WTC11 (cell line): Measurements from ENCODE around the gene PPM1N. TPM values are rescaled to one million over a fixed set of nuclear protein-coding genes. Genes with fewer than 3 reads are reported as not detected.

ENCODE experiments used
- ATAC-seq: fragments of 200-7000 bp; cut with Tn5 transposase; 2 replicates; pipeline ENCODE4 v1.10.0; 2021; ENCODE audit warnings: mild to moderate bottlenecking, moderate library complexity
- CTCF ChIA-PET: fragments of 300-600 bp; sonication (Branson Sonifier 250); formaldehyde crosslinking; loops from one replicate; lab custom pipeline; 2021; ENCODE audit warnings: antibody characterized with exemption; lab: Charles Lee
- POLR2A ChIA-PET: fragments of 350-600 bp; sonication (Branson Sonifier 250); formaldehyde crosslinking; loops from one replicate; lab custom pipeline; 2021; ENCODE audit warnings: antibody characterized with exemption; lab: Charles Lee
- DNase-seq: peaks from one replicate; pipeline ENCODE4 v3.0.0; 2021; ENCODE audit warnings: low spot score
- H3K27ac Mint-ChIP-seq: 2 replicates; pipeline ENCODE4 v1.8.0; 2021; ENCODE audit warnings: mixed read lengths
- H3K27me3 Mint-ChIP-seq: 2 replicates; pipeline ENCODE4 v1.8.0; 2021; ENCODE audit warnings: low read depth, mild to moderate bottlenecking, moderate library complexity, mixed read lengths
- H3K36me3 Mint-ChIP-seq: 2 replicates; pipeline ENCODE4 v1.8.0; 2021; ENCODE audit warnings: mixed read lengths
- H3K4me1 Mint-ChIP-seq: 2 replicates; pipeline ENCODE4 v1.8.0; 2022; ENCODE audit warnings: mixed read lengths
- H3K4me3 Mint-ChIP-seq: 2 replicates; pipeline ENCODE4 v1.8.0; 2021; ENCODE audit warnings: mild to moderate bottlenecking, moderate library complexity, mixed read lengths
- H3K9me3 Mint-ChIP-seq: 2 replicates; pipeline ENCODE4 v1.8.0; 2021; ENCODE audit warnings: mixed read lengths
- CREB1 ChIP-seq: sonication (generic); formaldehyde crosslinking; IDR thresholded peaks from 2 replicates; pipeline ENCODE4 v1.8.0; 2023; ENCODE audit warnings: mild to moderate bottlenecking, missing genetic modification reagents
- E2F4 ChIP-seq: sonication (generic); formaldehyde crosslinking; IDR thresholded peaks from 2 replicates; pipeline ENCODE4 v1.8.1; 2022; ENCODE audit warnings: low read depth, mild to moderate bottlenecking, moderate library complexity, missing genetic modification reagents, borderline replicate concordance
- ETV6 ChIP-seq: sonication (generic); formaldehyde crosslinking; IDR thresholded peaks from 2 replicates; pipeline ENCODE4 v1.8.1; 2022; ENCODE audit warnings: mild to moderate bottlenecking, missing genetic modification reagents
- FOXP4 ChIP-seq: sonication (generic); formaldehyde crosslinking; IDR thresholded peaks from 2 replicates; pipeline ENCODE4 v1.8.0; 2022; ENCODE audit warnings: mild to moderate bottlenecking, missing genetic modification reagents
- IRF1 ChIP-seq: sonication (generic); formaldehyde crosslinking; IDR thresholded peaks from 2 replicates; pipeline ENCODE4 v1.8.0; 2023; ENCODE audit warnings: missing genetic modification reagents
- NFATC4 ChIP-seq: fragments of 250-450 bp; sonication (Bioruptor Pico); IDR thresholded peaks from 2 replicates; pipeline ENCODE4 v1.9.0; 2021; ENCODE audit warnings: mild to moderate bottlenecking
- NFYB ChIP-seq: sonication (generic); formaldehyde crosslinking; conservative IDR thresholded peaks from 2 replicates; pipeline ENCODE4 v1.8.0; 2022; ENCODE audit warnings: low read depth, missing genetic modification reagents
- NR3C1 ChIP-seq: sonication (generic); formaldehyde crosslinking; conservative IDR thresholded peaks from 2 replicates; pipeline ENCODE4 v1.8.1; 2023; ENCODE audit warnings: low read depth, mild to moderate bottlenecking, missing genetic modification reagents
- PREB ChIP-seq: sonication (generic); formaldehyde crosslinking; IDR thresholded peaks from 2 replicates; pipeline ENCODE4 v1.8.1; 2022; ENCODE audit warnings: mild to moderate bottlenecking, missing genetic modification reagents, moderate library complexity, borderline replicate concordance
- SP1 ChIP-seq: sonication (generic); formaldehyde crosslinking; conservative IDR thresholded peaks from 2 replicates; pipeline ENCODE4 v1.8.1; 2022; ENCODE audit warnings: missing genetic modification reagents
- TCF7 ChIP-seq: sonication (generic); formaldehyde crosslinking; IDR thresholded peaks from 2 replicates; pipeline ENCODE4 v1.8.0; 2022; ENCODE audit warnings: mild to moderate bottlenecking, low read depth, missing genetic modification reagents, moderate library complexity
- TEAD1 ChIP-seq: sonication (generic); formaldehyde crosslinking; IDR thresholded peaks from 2 replicates; pipeline ENCODE4 v1.8.0; 2022; ENCODE audit warnings: mild to moderate bottlenecking, missing genetic modification reagents
- TEAD4 ChIP-seq: sonication (generic); formaldehyde crosslinking; IDR thresholded peaks from 2 replicates; pipeline ENCODE4 v1.8.0; 2022; ENCODE audit warnings: mild to moderate bottlenecking, missing genetic modification reagents
- ZBTB43 ChIP-seq: sonication (generic); formaldehyde crosslinking; IDR thresholded peaks from 2 replicates; pipeline ENCODE4 v1.8.1; 2023; ENCODE audit warnings: mild to moderate bottlenecking, missing genetic modification reagents
- ZNF138 ChIP-seq: sonication (generic); formaldehyde crosslinking; conservative IDR thresholded peaks from 2 replicates; pipeline ENCODE4 v1.8.1; 2022; ENCODE audit warnings: mild to moderate bottlenecking, moderate library complexity, missing genetic modification reagents
- ZNF671 ChIP-seq: fragments of 250-450 bp; sonication (Bioruptor Pico); IDR thresholded peaks from 2 replicates; pipeline ENCODE4 v1.8.0; 2021; ENCODE audit warnings: mild to moderate bottlenecking
- total RNA-seq: library from RNA; stranded (reverse); gene quantifications from 3 replicates; pipeline ENCODE4 v1.2.3, GENCODE V29; 2021
- TF ChIP-seq, protein P1 (sequence below): sonication (generic); formaldehyde crosslinking; IDR thresholded peaks from 2 replicates; pipeline ENCODE4 v1.8.1; 2023; ENCODE audit warnings: mild to moderate bottlenecking, missing genetic modification reagents, borderline replicate concordance
- TF ChIP-seq, protein P2 (sequence below): sonication (generic); formaldehyde crosslinking; IDR thresholded peaks from 2 replicates; pipeline ENCODE4 v1.8.1; 2022; ENCODE audit warnings: missing genetic modification reagents, borderline replicate concordance

Gene PPM1N
- total RNA-seq, 1 experiment from 2014 or later, result 10.3 TPM

DNA sequence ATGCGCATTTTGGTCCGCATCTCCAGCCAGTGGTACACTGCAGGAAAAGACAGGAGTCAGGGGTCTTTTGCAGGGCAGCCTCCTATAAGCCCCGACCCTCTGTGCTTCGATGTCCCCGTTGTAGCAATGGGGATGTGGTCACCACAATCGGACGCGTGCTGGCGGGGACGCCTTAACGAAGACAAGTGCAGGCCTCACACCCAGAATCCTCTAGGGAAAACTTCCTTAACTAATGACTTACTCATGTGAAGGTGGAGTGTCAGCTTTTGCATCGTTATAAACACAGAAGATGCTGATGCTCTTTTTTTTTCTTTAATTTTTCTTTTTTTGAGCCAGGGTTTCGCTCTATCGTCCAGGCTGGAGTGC, 31.2 kb downstream of the PPM1N start (continued):
- TF ChIP-seq, protein P1, sequence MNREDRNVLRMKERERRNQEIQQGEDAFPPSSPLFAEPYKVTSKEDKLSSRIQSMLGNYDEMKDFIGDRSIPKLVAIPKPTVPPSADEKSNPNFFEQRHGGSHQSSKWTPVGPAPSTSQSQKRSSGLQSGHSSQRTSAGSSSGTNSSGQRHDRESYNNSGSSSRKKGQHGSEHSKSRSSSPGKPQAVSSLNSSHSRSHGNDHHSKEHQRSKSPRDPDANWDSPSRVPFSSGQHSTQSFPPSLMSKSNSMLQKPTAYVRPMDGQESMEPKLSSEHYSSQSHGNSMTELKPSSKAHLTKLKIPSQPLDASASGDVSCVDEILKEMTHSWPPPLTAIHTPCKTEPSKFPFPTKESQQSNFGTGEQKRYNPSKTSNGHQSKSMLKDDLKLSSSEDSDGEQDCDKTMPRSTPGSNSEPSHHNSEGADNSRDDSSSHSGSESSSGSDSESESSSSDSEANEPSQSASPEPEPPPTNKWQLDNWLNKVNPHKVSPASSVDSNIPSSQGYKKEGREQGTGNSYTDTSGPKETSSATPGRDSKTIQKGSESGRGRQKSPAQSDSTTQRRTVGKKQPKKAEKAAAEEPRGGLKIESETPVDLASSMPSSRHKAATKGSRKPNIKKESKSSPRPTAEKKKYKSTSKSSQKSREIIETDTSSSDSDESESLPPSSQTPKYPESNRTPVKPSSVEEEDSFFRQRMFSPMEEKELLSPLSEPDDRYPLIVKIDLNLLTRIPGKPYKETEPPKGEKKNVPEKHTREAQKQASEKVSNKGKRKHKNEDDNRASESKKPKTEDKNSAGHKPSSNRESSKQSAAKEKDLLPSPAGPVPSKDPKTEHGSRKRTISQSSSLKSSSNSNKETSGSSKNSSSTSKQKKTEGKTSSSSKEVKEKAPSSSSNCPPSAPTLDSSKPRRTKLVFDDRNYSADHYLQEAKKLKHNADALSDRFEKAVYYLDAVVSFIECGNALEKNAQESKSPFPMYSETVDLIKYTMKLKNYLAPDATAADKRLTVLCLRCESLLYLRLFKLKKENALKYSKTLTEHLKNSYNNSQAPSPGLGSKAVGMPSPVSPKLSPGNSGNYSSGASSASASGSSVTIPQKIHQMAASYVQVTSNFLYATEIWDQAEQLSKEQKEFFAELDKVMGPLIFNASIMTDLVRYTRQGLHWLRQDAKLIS (CRISPR knock-in tag), result no peak; the same call in 1 of the 2 replicates
- TF ChIP-seq ETV6 (CRISPR knock-in tag), result no peak
- no peak for TF ChIP-seq TCF7 (CRISPR knock-in tag)
- no peak for TF ChIP-seq TEAD4 (CRISPR knock-in tag)
- TF ChIP-seq FOXP4, result no peak
- TF ChIP-seq, protein P2, sequence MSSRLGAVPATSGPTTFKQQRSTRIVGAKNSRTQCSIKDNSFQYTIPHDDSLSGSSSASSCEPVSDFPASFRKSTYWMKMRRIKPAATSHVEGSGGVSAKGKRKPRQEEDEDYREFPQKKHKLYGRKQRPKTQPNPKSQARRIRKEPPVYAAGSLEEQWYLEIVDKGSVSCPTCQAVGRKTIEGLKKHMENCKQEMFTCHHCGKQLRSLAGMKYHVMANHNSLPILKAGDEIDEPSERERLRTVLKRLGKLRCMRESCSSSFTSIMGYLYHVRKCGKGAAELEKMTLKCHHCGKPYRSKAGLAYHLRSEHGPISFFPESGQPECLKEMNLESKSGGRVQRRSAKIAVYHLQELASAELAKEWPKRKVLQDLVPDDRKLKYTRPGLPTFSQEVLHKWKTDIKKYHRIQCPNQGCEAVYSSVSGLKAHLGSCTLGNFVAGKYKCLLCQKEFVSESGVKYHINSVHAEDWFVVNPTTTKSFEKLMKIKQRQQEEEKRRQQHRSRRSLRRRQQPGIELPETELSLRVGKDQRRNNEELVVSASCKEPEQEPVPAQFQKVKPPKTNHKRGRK, result no peak
- no peak for TF ChIP-seq NR3C1 (CRISPR knock-in tag)
- no peak for TF ChIP-seq TEAD1

DNA sequence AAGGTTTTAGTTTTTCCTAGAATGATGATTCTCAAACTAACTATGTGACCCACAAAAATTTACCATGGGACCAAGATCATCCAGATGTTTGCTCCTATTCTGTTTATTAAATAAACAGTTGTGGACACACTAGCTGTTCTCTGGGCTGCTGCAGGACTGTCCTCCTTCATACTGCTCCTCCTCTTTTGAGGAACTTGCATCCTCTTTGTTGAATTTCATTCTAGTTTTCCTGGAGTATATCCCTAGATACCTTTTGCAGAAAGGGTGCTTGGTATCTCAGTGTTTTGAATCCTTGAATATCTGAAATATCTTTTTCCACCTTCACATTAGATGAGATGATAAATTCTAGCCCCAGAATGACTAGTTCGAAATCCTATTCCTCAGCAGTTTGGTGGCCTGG, 33.1 kb downstream of the PPM1N start:
- peaks cover 35% of the 10 kb centered on the region for H3K27me3 Mint-ChIP-seq
- peaks cover 14% of the 10 kb centered on the region for H3K4me1 Mint-ChIP-seq
- peaks cover 15% of the 10 kb centered on the region for H3K9me3 Mint-ChIP-seq
- TF ChIP-seq ZNF138 (CRISPR knock-in tag), result no peak
- TF ChIP-seq SP1 (CRISPR knock-in tag), result no peak
- no peak for TF ChIP-seq PREB (CRISPR knock-in tag)
- TF ChIP-seq IRF1 (CRISPR knock-in tag), result no peak
- no peak for TF ChIP-seq NFYB (CRISPR knock-in tag)
- no peak for TF ChIP-seq CREB1 (CRISPR knock-in tag)
- no peak for TF ChIP-seq NR3C1 (CRISPR knock-in tag)
- TF ChIP-seq ZBTB43 (CRISPR knock-in tag), result no peak
- no peak for TF ChIP-seq E2F4 (CRISPR knock-in tag)
- no peak for TF ChIP-seq ZNF671 (CRISPR knock-in tag)
- no peak for TF ChIP-seq NFATC4 (CRISPR knock-in tag)
- ATAC-seq, result no peak
- H3K27ac Mint-ChIP-seq, result no peak overlapping the region
- ChIA-PET CTCF (interaction anchor here (0.6 to 8.8 kb wide), 3 partner anchors 16 to 238 kb away, joined by 5 to 92 read pairs (median 5); partner anchors contain the start of gene SIX5), POLR2A (no interaction called here)
- peaks cover 10% of the 10 kb centered on the region for H3K36me3 Mint-ChIP-seq
- DNase-seq, result no peak
- H3K4me3 Mint-ChIP-seq, result no peak overlapping the region
